Cardiac muscle cell (in vitro differentiated cells and primary cell): ENCODE data around the gene TTI1. TPM values are rescaled to one million over a fixed set of nuclear protein-coding genes. Genes with fewer than 3 reads are reported as not detected.
A peak's percentile ranks its signal among the peaks of the same experiment; 100 is the strongest.

Experiments
- DNase-seq, 2 donors: peaks; one replicate each; pipeline versions ENCODE4 v3.0.0 to v3.0.0-alpha.2; 2010 to 2017; ENCODE audit warnings: low read depth in 1 of 2, low spot score in 1 of 2
- H3K27ac ChIP-seq: fragments of 200-600 bp; sonication (generic); 2 replicates; pipeline ENCODE4 v1.5.1; 2016
- H3K27me3 ChIP-seq: fragments of 200-600 bp; sonication (generic); 2 replicates; pipeline ENCODE4 v1.6.0; 2016; ENCODE audit warnings: control low read depth
- H3K36me3 ChIP-seq: fragments of 200-600 bp; sonication (generic); 2 replicates; pipeline ENCODE4 v1.5.1; 2016; ENCODE audit warnings: control low read depth
- H3K4me1 ChIP-seq: fragments of 200-600 bp; sonication (generic); 2 replicates; pipeline ENCODE4 v1.8.1; 2017; ENCODE audit warnings: low read depth, mild to moderate bottlenecking, mixed run types
- H3K4me3 ChIP-seq: fragments of 200-600 bp; sonication (generic); 2 replicates; pipeline ENCODE4 v1.5.1; 2016; ENCODE audit warnings: mild to moderate bottlenecking
- H3K9me3 ChIP-seq: fragments of 200-600 bp; sonication (generic); 2 replicates; pipeline ENCODE4 v1.5.1; 2017; ENCODE audit warnings: low read depth, mild to moderate bottlenecking, control low read depth
- polyA plus RNA-seq: library from polyadenylated mRNA; unstranded; fragments of >200 nt; fragmentation: Nextera tagmentation; extraction: Ambion mirVana; gene quantifications from 2 replicates; pipeline ENCODE4 v1.2.1, GENCODE V29; 2016
- total RNA-seq: library from RNA; depleted of rRNA; stranded (reverse); fragments of >200 nt; gene quantifications from 2 replicates; pipeline ENCODE4 v1.2.3, GENCODE V29; 2016
- TF ChIP-seq, protein P1 (sequence below): IDR thresholded peaks from 2 replicates; pipeline ENCODE4 v1.5.1; 2012; ENCODE audit warnings: low read depth, mild to moderate bottlenecking, low read length

The TTI1 gene
- total and polyA plus RNA-seq, 2 experiments from 2014 or later: 23.0 to 23.1 TPM

DNA sequence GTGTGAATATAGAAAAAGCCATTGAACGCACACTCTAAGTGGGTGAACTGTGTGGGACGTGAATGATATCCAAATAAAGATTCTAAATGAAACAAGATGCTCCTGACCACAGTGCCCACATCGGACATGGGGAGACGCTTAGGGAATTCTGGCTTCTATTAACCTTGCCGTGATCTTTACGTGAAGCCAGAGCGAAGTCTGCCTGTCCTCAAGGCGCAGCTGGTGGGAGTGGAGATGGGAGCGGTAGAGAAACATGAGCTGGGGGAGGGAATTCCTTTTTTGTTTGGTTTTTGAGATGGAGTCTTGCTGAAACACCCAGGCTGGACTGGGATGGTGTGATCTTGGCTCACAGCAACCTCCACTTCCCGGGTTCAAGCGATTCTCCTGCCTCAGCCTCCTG is 84.3 kb downstream of the TTI1 start:
- TF ChIP-seq, protein P1, sequence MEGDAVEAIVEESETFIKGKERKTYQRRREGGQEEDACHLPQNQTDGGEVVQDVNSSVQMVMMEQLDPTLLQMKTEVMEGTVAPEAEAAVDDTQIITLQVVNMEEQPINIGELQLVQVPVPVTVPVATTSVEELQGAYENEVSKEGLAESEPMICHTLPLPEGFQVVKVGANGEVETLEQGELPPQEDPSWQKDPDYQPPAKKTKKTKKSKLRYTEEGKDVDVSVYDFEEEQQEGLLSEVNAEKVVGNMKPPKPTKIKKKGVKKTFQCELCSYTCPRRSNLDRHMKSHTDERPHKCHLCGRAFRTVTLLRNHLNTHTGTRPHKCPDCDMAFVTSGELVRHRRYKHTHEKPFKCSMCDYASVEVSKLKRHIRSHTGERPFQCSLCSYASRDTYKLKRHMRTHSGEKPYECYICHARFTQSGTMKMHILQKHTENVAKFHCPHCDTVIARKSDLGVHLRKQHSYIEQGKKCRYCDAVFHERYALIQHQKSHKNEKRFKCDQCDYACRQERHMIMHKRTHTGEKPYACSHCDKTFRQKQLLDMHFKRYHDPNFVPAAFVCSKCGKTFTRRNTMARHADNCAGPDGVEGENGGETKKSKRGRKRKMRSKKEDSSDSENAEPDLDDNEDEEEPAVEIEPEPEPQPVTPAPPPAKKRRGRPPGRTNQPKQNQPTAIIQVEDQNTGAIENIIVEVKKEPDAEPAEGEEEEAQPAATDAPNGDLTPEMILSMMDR: no peak
- no peak for DNase-seq
- no peak overlapping the region for H3K4me3 ChIP-seq
- no peaks in the 10 kb centered on the region for H3K27me3 ChIP-seq
- no peak overlapping the region for H3K27ac ChIP-seq
- no peaks in the 10 kb centered on the region for H3K4me1 ChIP-seq
- H3K9me3 ChIP-seq: no peaks in the 10 kb centered on the region
- H3K36me3 ChIP-seq: no peaks in the 10 kb centered on the region

DNA sequence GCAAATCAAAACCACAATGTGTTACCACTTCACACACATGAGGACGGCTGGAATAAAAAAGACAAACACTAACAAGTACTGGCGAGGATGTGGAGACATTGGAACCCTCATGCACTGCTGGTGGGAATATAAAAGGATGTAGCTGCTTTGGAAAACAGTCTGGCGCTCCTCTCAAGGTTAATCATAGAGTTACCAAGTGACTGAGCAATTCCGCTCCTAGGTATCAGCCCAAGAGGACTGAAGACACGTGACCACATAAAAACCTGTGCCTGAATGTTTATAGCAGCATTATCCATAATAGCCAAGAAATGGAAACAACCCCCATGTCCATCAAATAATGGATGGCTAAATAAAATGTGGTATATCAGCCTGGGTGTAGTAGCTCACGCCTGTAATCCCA is 85.3 kb downstream of the TTI1 start:
- no peaks in the 10 kb centered on the region for H3K4me1 ChIP-seq
- TF ChIP-seq, protein P1: no peak
- no peak overlapping the region for H3K27ac ChIP-seq
- no peaks in the 10 kb centered on the region for H3K27me3 ChIP-seq
- no peak overlapping the region for H3K4me3 ChIP-seq
- H3K9me3 ChIP-seq: no peaks in the 10 kb centered on the region
- DNase-seq: no peak
- no peaks in the 10 kb centered on the region for H3K36me3 ChIP-seq

DNA sequence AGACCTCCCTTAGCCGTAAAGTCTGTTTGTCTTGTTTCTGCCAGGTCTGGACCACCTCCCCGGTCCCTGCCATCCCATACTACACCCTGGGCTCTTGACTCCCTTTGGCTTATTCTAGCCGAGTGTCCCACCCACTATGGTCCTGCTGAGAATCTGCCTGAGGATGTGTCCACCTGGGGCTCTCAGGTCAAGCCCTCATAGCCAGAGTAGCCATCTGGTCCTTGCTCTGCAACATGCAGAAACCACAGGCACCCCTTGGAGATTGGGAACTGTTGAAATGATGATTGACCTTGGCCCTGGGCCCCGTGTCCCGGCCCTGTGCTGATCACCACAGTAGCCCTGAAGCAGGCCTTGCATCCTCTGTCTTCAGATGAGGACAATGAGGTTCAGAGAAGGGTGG is 86.3 kb downstream of the TTI1 start:
- Histone ChIP-seq H3K9me3 (no peaks in the 10 kb centered on the region), H3K4me3 (no peak overlapping the region), H3K36me3 (no peaks in the 10 kb centered on the region), H3K4me1 (no peaks in the 10 kb centered on the region), H3K27me3 (no peaks in the 10 kb centered on the region), H3K27ac (no peak overlapping the region)
- DNase-seq: no peak
- TF ChIP-seq, protein P1: no peak

DNA sequence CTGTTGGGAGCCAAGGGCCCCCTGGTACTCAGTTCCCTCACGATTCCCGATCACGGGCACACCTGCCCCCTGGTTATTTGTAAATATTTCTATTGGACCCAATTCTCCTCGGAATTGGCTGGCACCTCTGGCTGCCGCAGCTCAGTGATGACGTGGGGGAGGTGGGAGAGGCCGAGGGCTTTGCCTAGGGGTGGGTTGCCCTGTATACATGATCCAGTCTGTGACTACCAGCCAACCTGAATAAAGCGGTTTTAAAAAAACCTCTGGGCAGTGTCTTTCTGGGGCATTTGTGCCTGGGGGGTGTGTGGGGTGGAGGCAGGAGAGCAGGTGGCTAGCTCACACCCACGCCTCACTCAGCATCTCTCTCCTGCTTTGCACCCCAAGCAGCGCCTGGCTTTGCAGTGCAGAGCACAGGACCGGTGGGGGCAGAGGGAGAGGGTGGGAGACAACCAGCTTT is 88.1 kb downstream of the TTI1 start:
- TF ChIP-seq, protein P1: no peak
- no peak for DNase-seq
- H3K27ac ChIP-seq: peak overlapping the region; percentile 54

DNA sequence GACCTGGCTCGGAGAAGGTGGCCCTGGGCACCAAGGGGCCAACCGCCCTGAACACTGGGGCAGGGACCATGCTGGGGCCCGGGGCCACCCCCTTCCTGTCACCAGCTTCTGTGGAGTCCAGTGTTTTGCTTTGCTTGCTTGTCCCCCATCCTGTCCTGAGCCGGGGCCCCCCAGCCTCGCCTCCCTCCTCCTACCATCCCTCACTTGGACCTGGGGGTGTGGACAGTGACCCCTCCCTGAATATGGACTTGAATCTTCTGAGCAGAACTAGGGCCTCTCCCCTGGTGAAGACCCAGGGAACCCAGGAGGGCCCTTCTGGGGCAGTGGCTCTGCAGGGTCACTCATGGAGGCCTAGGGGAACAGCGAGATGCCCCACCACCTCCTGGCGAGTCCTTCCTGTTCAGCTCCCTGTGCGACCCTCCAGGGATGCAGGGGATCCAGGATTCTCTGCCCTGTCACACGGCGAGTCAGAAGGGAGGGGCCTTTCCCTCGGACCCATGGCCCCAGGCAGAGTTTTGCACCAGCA is 88.7 kb downstream of the TTI1 start:
- no peaks in the 10 kb centered on the region for H3K4me1 ChIP-seq
- H3K4me3 ChIP-seq: no peak overlapping the region
- no peak for DNase-seq
- no peaks in the 10 kb centered on the region for H3K36me3 ChIP-seq
- H3K27ac ChIP-seq: peak overlapping the region; percentile 54
- no peaks in the 10 kb centered on the region for H3K9me3 ChIP-seq
- no peaks in the 10 kb centered on the region for H3K27me3 ChIP-seq
- TF ChIP-seq, protein P1: no peak

More for the DNA sequence above, 88.1 kb downstream of the TTI1 start:
- H3K4me3 ChIP-seq: no peak overlapping the region
- no peaks in the 10 kb centered on the region for H3K27me3 ChIP-seq
- H3K9me3 ChIP-seq: no peaks in the 10 kb centered on the region
- H3K4me1 ChIP-seq: no peaks in the 10 kb centered on the region
- H3K36me3 ChIP-seq: no peaks in the 10 kb centered on the region
